SK-N-SH treated with all-trans-retinoic acid at 6 μM for 48 hours (cell line): ENCODE results near the gene PLEKHG3.

Experiments
- ARNTL ChIP-seq: fragments of 450-650 bp; formaldehyde crosslinking; IDR thresholded peaks from 2 replicates; pipeline ENCODE4 v1.5.0; 2020; ENCODE audit warnings: low read depth, mild to moderate bottlenecking, moderate library complexity, borderline replicate concordance
- BACH2 ChIP-seq: fragments of 250-450 bp; sonication (Bioruptor Pico); IDR thresholded peaks from 2 replicates; pipeline ENCODE4 v1.9.0; 2021; ENCODE audit warnings: mild to moderate bottlenecking, borderline replicate concordance
- GLIS3 ChIP-seq: fragments of 250-450 bp; sonication (Bioruptor Pico); IDR thresholded peaks from 2 replicates; pipeline ENCODE4 v1.5.0; 2020; ENCODE audit warnings: mild to moderate bottlenecking, moderate library complexity
- ISL1 ChIP-seq: fragments of 250-450 bp; sonication (Bioruptor Pico); IDR thresholded peaks from 2 replicates; pipeline ENCODE4 v2.1.2; 2022; ENCODE audit warnings: mild to moderate bottlenecking, moderate library complexity
- OSR1 ChIP-seq: fragments of 250-450 bp; sonication (Bioruptor Pico); IDR thresholded peaks from 2 replicates; pipeline ENCODE4 v1.8.0; 2022; ENCODE audit warnings: moderate library complexity, mild to moderate bottlenecking, inconsistent platforms
- TOX ChIP-seq: fragments of 250-450 bp; sonication (Bioruptor Pico); IDR thresholded peaks from 2 replicates; pipeline ENCODE4 v1.8.0; 2021; ENCODE audit warnings: mild to moderate bottlenecking, moderate library complexity, borderline replicate concordance
- ZFP30 ChIP-seq: fragments of 450-650 bp; formaldehyde crosslinking; IDR thresholded peaks from 2 replicates; pipeline ENCODE4 v1.5.0; 2022; ENCODE audit warnings: mild to moderate bottlenecking, moderate library complexity
- ZNF565 ChIP-seq: fragments of 450-650 bp; formaldehyde crosslinking; conservative IDR thresholded peaks from 2 replicates; pipeline ENCODE4 v1.5.0; 2020; ENCODE audit warnings: low read depth, mild to moderate bottlenecking, moderate library complexity

DNA sequence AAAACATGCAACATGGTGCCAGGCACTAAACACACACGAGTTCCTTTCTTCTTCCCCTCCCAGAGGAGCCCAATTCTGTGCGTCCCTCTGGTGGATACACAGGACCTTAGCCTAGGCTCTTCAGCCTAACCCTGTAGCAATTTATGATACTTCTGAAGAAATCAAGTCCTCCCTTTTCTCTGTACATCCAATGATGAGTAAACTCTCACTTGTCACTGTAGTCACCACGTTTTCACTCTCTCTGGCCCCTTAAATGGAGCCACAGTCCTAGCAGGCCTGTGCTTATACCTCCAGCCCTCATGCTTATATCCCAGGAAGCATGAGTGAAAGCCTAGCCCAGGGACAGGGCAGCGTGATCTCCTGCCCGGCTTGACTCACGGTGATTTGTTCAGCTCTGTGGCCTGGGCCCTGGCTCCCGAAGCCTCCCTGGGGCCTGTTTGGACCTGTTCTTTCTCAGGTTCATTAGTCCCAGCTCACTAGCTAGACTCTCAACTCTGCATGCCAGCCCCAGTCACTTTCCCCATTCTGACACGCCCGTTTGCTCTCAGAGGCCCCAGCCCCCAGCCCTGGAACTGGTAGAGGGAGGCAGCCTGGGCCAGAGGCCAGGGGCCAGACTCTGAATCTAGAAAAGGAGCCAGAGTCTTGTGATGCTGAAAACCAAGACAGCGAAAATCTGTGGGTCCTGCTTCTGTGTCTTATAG is 24.1 kb upstream of the PLEKHG3 start:
- TF ChIP-seq ARNTL (no peak), ZNF565 (no peak), ZFP30 (CRISPR knock-in tag) (no peak), ISL1 (CRISPR knock-in tag) (no peak), GLIS3 (CRISPR knock-in tag) (no peak), OSR1 (CRISPR knock-in tag) (no peak), BACH2 (CRISPR knock-in tag) (no peak), TOX (CRISPR knock-in tag) (no peak)
